H1 (cell line): Measurements from ENCODE around the gene MEX3B. TPM values are rescaled to one million over a fixed set of nuclear protein-coding genes. Genes with fewer than 3 reads are reported as not detected.
"Not testable (repeated sequence)": the region's sequence is repeated elsewhere in the genome, so short reads cannot be mapped to it uniquely, and the experiment has no call there.

ENCODE experiments used
- CTCF ChIA-PET: fragments of 300-600 bp; sonication (Branson Sonifier 250); formaldehyde crosslinking; loops from one replicate; lab custom pipeline; 2021; ENCODE audit not compliant: partially characterized antibody; lab: Charles Lee
- POLR2A ChIA-PET: fragments of 300-600 bp; sonication (Branson Sonifier 250); formaldehyde crosslinking; loops from one replicate; lab custom pipeline; 2021; ENCODE audit warnings: inconsistent platforms; ENCODE audit not compliant: partially characterized antibody; lab: Charles Lee
- DNase-seq, 2 experiments: peaks; one replicate each; pipeline versions ENCODE4 v3.0.0 to v3.0.0-alpha.2; 2010 to 2022; ENCODE audit warnings: low spot score in 2 of 2, low read depth in 1 of 2, mixed read lengths in 1 of 2
- FAIRE-seq: peaks from 2 replicates; lab custom pipeline; 2011; peaks lifted over from hg19 to GRCh38; lab: Jason Lieb, UNC
- H2AFZ ChIP-seq: 2 replicates; pipeline ENCODE4 v1.8.1; 2012; ENCODE audit warnings: low read length, inconsistent platforms
- H2AK5ac ChIP-seq: 2 replicates; pipeline ENCODE4 v1.6.1; 2013; ENCODE audit warnings: low read depth, low read length
- H2BK120ac ChIP-seq: replicated peaks from 2 replicates; pipeline ENCODE3; 2013; ENCODE audit warnings: low read depth, low read length, inconsistent platforms
- H2BK12ac ChIP-seq: 2 replicates; pipeline ENCODE4 v1.6.1; 2013; ENCODE audit warnings: low read depth, low read length
- H2BK15ac ChIP-seq: 2 replicates; pipeline ENCODE4 v1.6.1; 2013; ENCODE audit warnings: low read length
- H2BK20ac ChIP-seq: 2 replicates; pipeline ENCODE4 v1.6.1; 2013; ENCODE audit warnings: low read length
- H2BK5ac ChIP-seq: 2 replicates; pipeline ENCODE4 v1.6.1; 2013; ENCODE audit warnings: low read depth, low read length
- H3K14ac ChIP-seq: 2 replicates; pipeline ENCODE4 v1.6.1; 2013; ENCODE audit warnings: inconsistent platforms; ENCODE audit not compliant: insufficient read length
- H3K18ac ChIP-seq: 2 replicates; pipeline ENCODE4 v1.6.1; 2013; ENCODE audit warnings: low read length; ENCODE audit errors: extremely low read depth
- H3K23ac ChIP-seq: 2 replicates; pipeline ENCODE4 v1.6.1; 2013; ENCODE audit warnings: inconsistent platforms; ENCODE audit not compliant: insufficient read length
- H3K23me2 ChIP-seq: 2 replicates; pipeline ENCODE4 v1.6.1; 2013; ENCODE audit warnings: low read depth, low read length
- H3K27ac ChIP-seq: 2 replicates; pipeline ENCODE4 v1.6.1; 2011; ENCODE audit warnings: low read depth, low read length, inconsistent platforms
- H3K27me3 ChIP-seq, 4 experiments: replicated peaks in 1 of 4; 1 replicate in 1 of 4; 2 replicates in 3 of 4; pipeline versions ENCODE4 v1.6.1 to v1.8.1; 2011 to 2013; ENCODE audit warnings: low read length in 3 of 4, mild to moderate bottlenecking in 3 of 4, inconsistent platforms in 2 of 4, mixed read lengths in 2 of 4, moderate library complexity in 1 of 4; ENCODE audit not compliant: control insufficient read depth in 3 of 4, insufficient read depth in 3 of 4; ENCODE audit errors: extremely low read depth in 1 of 4
- H3K36me3 ChIP-seq, 4 experiments: 2 replicates each; pipeline versions ENCODE4 v1.6.1 to v1.8.1; 2011 to 2013; ENCODE audit warnings: mild to moderate bottlenecking in 4 of 4, low read length in 3 of 4, moderate library complexity in 2 of 4, control low read depth in 1 of 4, inconsistent platforms in 1 of 4; ENCODE audit not compliant: insufficient read depth in 4 of 4, control insufficient read depth in 2 of 4
- H3K4ac ChIP-seq: replicated peaks from 2 replicates; pipeline ENCODE3; 2013; ENCODE audit warnings: low read length, low read depth, mixed read lengths, inconsistent platforms; ENCODE audit not compliant: insufficient read length
- H3K4me1 ChIP-seq, 4 experiments: replicated peaks in 1 of 4; 1 replicate in 1 of 4; 2 replicates in 3 of 4; pipeline versions ENCODE4 v1.6.1 to v1.8.1; 2011 to 2013; ENCODE audit warnings: low read length in 3 of 4, inconsistent platforms in 2 of 4, mixed read lengths in 1 of 4; ENCODE audit not compliant: insufficient read depth in 4 of 4, control insufficient read depth in 3 of 4
- H3K4me2 ChIP-seq, 2 experiments: 2 replicates each; pipeline versions ENCODE4 v1.6.1 to v1.8.1; 2011 to 2013; ENCODE audit warnings: low read depth in 2 of 2, low read length in 2 of 2, control low read depth in 1 of 2, inconsistent platforms in 1 of 2, mild to moderate bottlenecking in 1 of 2; ENCODE audit not compliant: insufficient read depth in 1 of 2
- H3K4me3 ChIP-seq, 4 experiments: fragments of 200-600, 300-600 bp in 1 of 4; sonication (generic), shearing (Covaris generic), sonication (Bioruptor Twin) in 1 of 4; 2 replicates each; pipeline versions ENCODE4 v1.5.1 to v1.8.1; 2011 to 2016; ENCODE audit warnings: low read length in 4 of 4, low read depth in 3 of 4, control low read depth in 2 of 4, inconsistent platforms in 2 of 4, mild to moderate bottlenecking in 2 of 4, mixed read lengths in 1 of 4, moderate library complexity in 1 of 4; ENCODE audit not compliant: insufficient read depth in 2 of 4; ENCODE audit errors: extremely low read depth in 1 of 4
- H3K56ac ChIP-seq: replicated peaks from 2 replicates; pipeline ENCODE3; 2013; ENCODE audit warnings: low read depth, mild to moderate bottlenecking, mixed read lengths, low read length, inconsistent platforms; ENCODE audit not compliant: insufficient read length
- H3K79me1 ChIP-seq: 2 replicates; pipeline ENCODE4 v1.6.1; 2013; ENCODE audit warnings: low read depth, low read length, control low read depth
- H3K79me2 ChIP-seq, 2 experiments: 2 replicates each; pipeline versions ENCODE4 v1.6.1 to v1.8.1; 2012 to 2013; ENCODE audit warnings: low read length in 2 of 2, mild to moderate bottlenecking in 2 of 2, inconsistent platforms in 1 of 2; ENCODE audit not compliant: insufficient read depth in 2 of 2, control insufficient read depth in 1 of 2
- H3K9ac ChIP-seq, 4 experiments: replicated peaks in 1 of 4; 1 replicate in 1 of 4; 2 replicates in 3 of 4; pipeline versions ENCODE4 v1.6.1 to v1.8.1; 2011 to 2013; ENCODE audit warnings: low read depth in 3 of 4, low read length in 3 of 4, control low read depth in 2 of 4, mild to moderate bottlenecking in 2 of 4, moderate library complexity in 2 of 4, inconsistent platforms in 1 of 4; ENCODE audit errors: extremely low read depth in 1 of 4
- H3K9me3 ChIP-seq, 2 experiments: 2 replicates each; pipeline versions ENCODE4 v1.6.1 to v1.8.1; 2012 to 2013; ENCODE audit warnings: mild to moderate bottlenecking in 2 of 2, moderate library complexity in 2 of 2, control low read depth in 1 of 2, inconsistent platforms in 1 of 2, low read depth in 1 of 2, low read length in 1 of 2, mixed read lengths in 1 of 2; ENCODE audit not compliant: insufficient read depth in 2 of 2
- H4K20me1 ChIP-seq, 2 experiments: replicated peaks in 1 of 2; 2 replicates each; pipeline versions ENCODE3 to v1.8.1; 2011 to 2013; ENCODE audit warnings: inconsistent platforms in 2 of 2, low read length in 2 of 2, mild to moderate bottlenecking in 1 of 2; ENCODE audit not compliant: insufficient read depth in 2 of 2, control insufficient read depth in 1 of 2
- H4K5ac ChIP-seq: 2 replicates; pipeline ENCODE4 v1.6.1; 2013; ENCODE audit warnings: low read length, low read depth, mixed read lengths, inconsistent platforms; ENCODE audit not compliant: insufficient read length
- H4K8ac ChIP-seq: 2 replicates; pipeline ENCODE4 v1.8.0; 2013; ENCODE audit warnings: mild to moderate bottlenecking, moderate library complexity, low read length, inconsistent platforms; ENCODE audit not compliant: insufficient read depth; ENCODE audit errors: extremely low read depth
- H4K91ac ChIP-seq: replicated peaks from 2 replicates; pipeline ENCODE3; 2013; ENCODE audit warnings: low read length, mixed read lengths, inconsistent platforms; ENCODE audit not compliant: insufficient read length
- WGBS, 2 experiments: shearing (Covaris generic) in 1 of 2; methylation state at CpG; one replicate each; pipeline versions ENCODE4 v1.1.6 to v1.1.7; 2013 to 2015; ENCODE audit warnings: low lambda C conversion rate in 2 of 2, mixed read lengths in 2 of 2, inconsistent platforms in 1 of 2, low coverage in 1 of 2, missing lambda C conversion rate in 1 of 2; ENCODE audit not compliant: insufficient replicate concordance in 2 of 2, insufficient coverage in 1 of 2, insufficient read length in 1 of 2; ENCODE audit errors: extremely low coverage in 1 of 2, missing lambda C conversion rate in 1 of 2; 5-methylcytosine and 5-hydroxymethylcytosine counted together
- polyA plus RNA-seq, 7 experiments: library from polyadenylated mRNA; depleted of rRNA in 3 of 7; stranded (reverse) in 5 of 7; unstranded in 2 of 7; fragments of >200 nt in 5 of 7; fragments of 200-250 nt in 2 of 7; gene quantifications; 1 replicate in 5 of 7; 2 replicates in 1 of 7; 4 replicates in 1 of 7; pipeline versions ENCODE4 v1.2.1 to v1.2.3, GENCODE V29; 2011 to 2013; ENCODE audit warnings: missing spikeins in 2 of 7, mixed read lengths in 2 of 7
- total RNA-seq: library from RNA; stranded (reverse); fragmentation: NEBNext Ultra II Directional; extraction: Animal tissue kit (Norgen Biotek cat#: 25700); gene quantifications from 2 replicates; pipeline ENCODE4 v1.2.1, GENCODE V29; 2021

Gene MEX3B
- total and polyA plus RNA-seq, 2 of the 8 experiments (the other 6 are each of a cell fraction or from before 2014, with no cell fraction given), result 8.0 to 15.9 TPM

GRCh38 chr15:82028163-82028562 is 17.7 kb downstream of the MEX3B start:
- H3K79me2 ChIP-seq, H2BK15ac ChIP-seq, H3K79me1 ChIP-seq, H4K5ac ChIP-seq, H3K56ac ChIP-seq, H2BK20ac ChIP-seq, H3K36me3 ChIP-seq, H3K4me3 ChIP-seq, H2BK5ac ChIP-seq, H4K91ac ChIP-seq, H3K27ac ChIP-seq, H2BK120ac ChIP-seq, H4K8ac ChIP-seq, H3K14ac ChIP-seq, H3K23me2 ChIP-seq, DNase-seq, H3K9me3 ChIP-seq, FAIRE-seq, H3K23ac ChIP-seq, H2AK5ac ChIP-seq, H3K4me1 ChIP-seq, H3K4ac ChIP-seq, H2BK12ac ChIP-seq, H2AFZ ChIP-seq, H3K27me3 ChIP-seq, H3K9ac ChIP-seq, H3K4me2 ChIP-seq, POLR2A ChIA-PET, H3K18ac ChIP-seq, H4K20me1 ChIP-seq: not testable (repeated sequence)
- WGBS, 2 experiments, result 96% methylated on average over 4 of the region's 5 CpGs; no CpG with 5 or more reads in 1 of the 2 experiments
- CTCF ChIA-PET, result interaction anchor here (0.6 to 2.1 kb wide), 5 partner anchors 8 to 378 kb away, joined by 3 to 6 read pairs (median 3); no protein-coding TSS in a partner anchor
